HepG2 (cell line): ENCODE results near the gene ZNRF3. TPM values are rescaled to one million over a fixed set of nuclear protein-coding genes. Genes with fewer than 3 reads are reported as not detected.

ENCODE experiments used
- AGO2 ChIP-seq: fragments of 200-400 bp; formaldehyde crosslinking; optimal IDR thresholded peaks from 2 replicates; pipeline ENCODE3; 2017; ENCODE audit warnings: mild to moderate bottlenecking, low read depth, low read length, moderate library complexity
- CEBPB ChIP-seq: IDR thresholded peaks from 2 replicates; pipeline ENCODE4 v1.6.1; 2011; ENCODE audit warnings: low read depth, low read length, improper control_type of control experiment, borderline replicate concordance
- KDM2A ChIP-seq: sonication (generic); formaldehyde crosslinking; IDR thresholded peaks from 2 replicates; pipeline ENCODE4 v1.4.0; 2020; ENCODE audit warnings: low read depth, missing genetic modification reagents, borderline replicate concordance
- KLF13 ChIP-seq: sonication (generic); formaldehyde crosslinking; IDR thresholded peaks from 2 replicates; pipeline ENCODE4 v1.4.0; 2020; ENCODE audit warnings: mild to moderate bottlenecking, missing genetic modification reagents
- MED1 ChIP-seq: sonication (generic); formaldehyde crosslinking; IDR thresholded peaks from 2 replicates; pipeline ENCODE4 v1.4.0; 2020; ENCODE audit warnings: missing genetic modification reagents
- MLLT10 ChIP-seq: sonication (generic); formaldehyde crosslinking; IDR thresholded peaks from 2 replicates; pipeline ENCODE4 v1.4.0; 2020; ENCODE audit warnings: missing genetic modification reagents
- NR2F6 ChIP-seq, 2 experiments: IDR thresholded peaks; 2 replicates each; pipeline ENCODE4 v1.6.1; 2016; ENCODE audit warnings: antibody characterized with exemption in 1 of 2, mild to moderate bottlenecking in 1 of 2
- PITX1 ChIP-seq: sonication (generic); formaldehyde crosslinking; IDR thresholded peaks from 2 replicates; pipeline ENCODE4 v1.5.1; 2020; ENCODE audit warnings: mild to moderate bottlenecking, missing genetic modification reagents
- RCOR2 ChIP-seq: IDR thresholded peaks from 2 replicates; pipeline ENCODE4 v1.6.1; 2016; ENCODE audit warnings: missing biosample characterization, missing genetic modification reagents
- XRCC5 ChIP-seq: fragments of 200-400 bp; formaldehyde crosslinking; optimal IDR thresholded peaks from 2 replicates; pipeline ENCODE3; 2017; ENCODE audit warnings: mild to moderate bottlenecking, low read length
- ZNF503 ChIP-seq: sonication (generic); formaldehyde crosslinking; IDR thresholded peaks from 2 replicates; pipeline ENCODE4 v1.4.0; 2020; ENCODE audit warnings: missing genetic modification reagents
- ZNF672 ChIP-seq: sonication (generic); formaldehyde crosslinking; IDR thresholded peaks from 2 replicates; pipeline ENCODE4 v1.8.1; 2022; ENCODE audit warnings: missing genetic modification reagents
- ZSCAN30 ChIP-seq: sonication (generic); formaldehyde crosslinking; IDR thresholded peaks from 2 replicates; pipeline ENCODE4 v1.5.0; 2020; ENCODE audit warnings: mild to moderate bottlenecking, missing genetic modification reagents
- polyA plus RNA-seq, 8 experiments: library from polyadenylated mRNA; depleted of rRNA in 3 of 8; stranded (reverse) in 7 of 8; unstranded in 1 of 8; fragments of >200 nt; fragmentation: Illumina TruSeq in 4 of 8; extraction: Trizol in 4 of 8; gene quantifications; 2 replicates each; pipeline versions ENCODE4 v1.2.1 to v1.2.3, GENCODE V29; 2011 to 2016; ENCODE audit warnings: low read depth in 4 of 8, missing spikeins in 1 of 8, mixed read lengths in 1 of 8; ENCODE audit not compliant: insufficient read depth in 1 of 8
- total RNA-seq, 5 experiments: library from RNA; depleted of rRNA; stranded (reverse); fragments of >200 nt; fragmentation: Illumina TruSeq; extraction: Trizol; gene quantifications; 2 replicates each; pipeline ENCODE4 v1.2.3, GENCODE V29; 2016; ENCODE audit warnings: low read depth in 1 of 5
- TF ChIP-seq, protein P1 (sequence below): sonication (generic); formaldehyde crosslinking; IDR thresholded peaks from 2 replicates; pipeline ENCODE4 v1.4.0; 2020; ENCODE audit warnings: missing genetic modification reagents
- TF ChIP-seq, protein P2 (sequence below): sonication (generic); formaldehyde crosslinking; IDR thresholded peaks from 2 replicates; pipeline ENCODE4 v1.4.0; 2020; ENCODE audit warnings: missing genetic modification reagents, borderline replicate concordance
- TF ChIP-seq, protein P3 (sequence below): IDR thresholded peaks from 2 replicates; pipeline ENCODE4 v1.4.0; 2020; ENCODE audit warnings: mild to moderate bottlenecking, missing genetic modification reagents
- TF ChIP-seq, protein P4 (sequence below): IDR thresholded peaks from 2 replicates; pipeline ENCODE4 v1.6.1; 2016

ZNRF3 gene
- total and polyA plus RNA-seq, 2 of the 13 experiments (the other 11 are each of a cell fraction or from before 2014, with no cell fraction given) = 20.3 to 36.7 TPM

- TF ChIP-seq KDM2A (CRISPR knock-in tag) = no peak
- TF ChIP-seq ZNF503 = no peak
- TF ChIP-seq AGO2 = peak; percentile 5
- TF ChIP-seq, protein P1, sequence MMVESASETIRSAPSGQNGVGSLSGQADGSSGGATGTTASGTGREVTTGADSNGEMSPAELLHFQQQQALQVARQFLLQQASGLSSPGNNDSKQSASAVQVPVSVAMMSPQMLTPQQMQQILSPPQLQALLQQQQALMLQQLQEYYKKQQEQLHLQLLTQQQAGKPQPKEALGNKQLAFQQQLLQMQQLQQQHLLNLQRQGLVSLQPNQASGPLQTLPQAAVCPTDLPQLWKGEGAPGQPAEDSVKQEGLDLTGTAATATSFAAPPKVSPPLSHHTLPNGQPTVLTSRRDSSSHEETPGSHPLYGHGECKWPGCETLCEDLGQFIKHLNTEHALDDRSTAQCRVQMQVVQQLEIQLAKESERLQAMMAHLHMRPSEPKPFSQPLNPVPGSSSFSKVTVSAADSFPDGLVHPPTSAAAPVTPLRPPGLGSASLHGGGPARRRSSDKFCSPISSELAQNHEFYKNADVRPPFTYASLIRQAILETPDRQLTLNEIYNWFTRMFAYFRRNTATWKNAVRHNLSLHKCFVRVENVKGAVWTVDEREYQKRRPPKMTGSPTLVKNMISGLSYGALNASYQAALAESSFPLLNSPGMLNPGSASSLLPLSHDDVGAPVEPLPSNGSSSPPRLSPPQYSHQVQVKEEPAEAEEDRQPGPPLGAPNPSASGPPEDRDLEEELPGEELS (CRISPR knock-in tag) = peak; percentile 54; the same call in 1 of the 2 replicates
- no peak for TF ChIP-seq ZSCAN30 (CRISPR knock-in tag)
- TF ChIP-seq ZNF672 (CRISPR knock-in tag) = no peak
- TF ChIP-seq CEBPB = no peak
- TF ChIP-seq NR2F6 (IDR thresholded peaks at IDR 0.05) = peak; percentile 77
- TF ChIP-seq NR2F6 (CRISPR knock-in tag; IDR thresholded peaks at IDR 0.05) = peak; percentile 81
- no peak for TF ChIP-seq KLF13
- TF ChIP-seq, protein P2, sequence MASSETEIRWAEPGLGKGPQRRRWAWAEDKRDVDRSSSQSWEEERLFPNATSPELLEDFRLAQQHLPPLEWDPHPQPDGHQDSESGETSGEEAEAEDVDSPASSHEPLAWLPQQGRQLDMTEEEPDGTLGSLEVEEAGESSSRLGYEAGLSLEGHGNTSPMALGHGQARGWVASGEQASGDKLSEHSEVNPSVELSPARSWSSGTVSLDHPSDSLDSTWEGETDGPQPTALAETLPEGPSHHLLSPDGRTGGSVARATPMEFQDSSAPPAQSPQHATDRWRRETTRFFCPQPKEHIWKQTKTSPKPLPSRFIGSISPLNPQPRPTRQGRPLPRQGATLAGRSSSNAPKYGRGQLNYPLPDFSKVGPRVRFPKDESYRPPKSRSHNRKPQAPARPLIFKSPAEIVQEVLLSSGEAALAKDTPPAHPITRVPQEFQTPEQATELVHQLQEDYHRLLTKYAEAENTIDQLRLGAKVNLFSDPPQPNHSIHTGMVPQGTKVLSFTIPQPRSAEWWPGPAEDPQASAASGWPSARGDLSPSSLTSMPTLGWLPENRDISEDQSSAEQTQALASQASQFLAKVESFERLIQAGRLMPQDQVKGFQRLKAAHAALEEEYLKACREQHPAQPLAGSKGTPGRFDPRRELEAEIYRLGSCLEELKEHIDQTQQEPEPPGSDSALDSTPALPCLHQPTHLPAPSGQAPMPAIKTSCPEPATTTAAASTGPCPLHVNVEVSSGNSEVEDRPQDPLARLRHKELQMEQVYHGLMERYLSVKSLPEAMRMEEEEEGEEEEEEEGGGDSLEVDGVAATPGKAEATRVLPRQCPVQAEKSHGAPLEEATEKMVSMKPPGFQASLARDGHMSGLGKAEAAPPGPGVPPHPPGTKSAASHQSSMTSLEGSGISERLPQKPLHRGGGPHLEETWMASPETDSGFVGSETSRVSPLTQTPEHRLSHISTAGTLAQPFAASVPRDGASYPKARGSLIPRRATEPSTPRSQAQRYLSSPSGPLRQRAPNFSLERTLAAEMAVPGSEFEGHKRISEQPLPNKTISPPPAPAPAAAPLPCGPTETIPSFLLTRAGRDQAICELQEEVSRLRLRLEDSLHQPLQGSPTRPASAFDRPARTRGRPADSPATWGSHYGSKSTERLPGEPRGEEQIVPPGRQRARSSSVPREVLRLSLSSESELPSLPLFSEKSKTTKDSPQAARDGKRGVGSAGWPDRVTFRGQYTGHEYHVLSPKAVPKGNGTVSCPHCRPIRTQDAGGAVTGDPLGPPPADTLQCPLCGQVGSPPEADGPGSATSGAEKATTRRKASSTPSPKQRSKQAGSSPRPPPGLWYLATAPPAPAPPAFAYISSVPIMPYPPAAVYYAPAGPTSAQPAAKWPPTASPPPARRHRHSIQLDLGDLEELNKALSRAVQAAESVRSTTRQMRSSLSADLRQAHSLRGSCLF (CRISPR knock-in tag) = no peak
- TF ChIP-seq RCOR2 (CRISPR knock-in tag) = peak; percentile 14; the same call in 1 of the 2 replicates
- TF ChIP-seq, protein P3, sequence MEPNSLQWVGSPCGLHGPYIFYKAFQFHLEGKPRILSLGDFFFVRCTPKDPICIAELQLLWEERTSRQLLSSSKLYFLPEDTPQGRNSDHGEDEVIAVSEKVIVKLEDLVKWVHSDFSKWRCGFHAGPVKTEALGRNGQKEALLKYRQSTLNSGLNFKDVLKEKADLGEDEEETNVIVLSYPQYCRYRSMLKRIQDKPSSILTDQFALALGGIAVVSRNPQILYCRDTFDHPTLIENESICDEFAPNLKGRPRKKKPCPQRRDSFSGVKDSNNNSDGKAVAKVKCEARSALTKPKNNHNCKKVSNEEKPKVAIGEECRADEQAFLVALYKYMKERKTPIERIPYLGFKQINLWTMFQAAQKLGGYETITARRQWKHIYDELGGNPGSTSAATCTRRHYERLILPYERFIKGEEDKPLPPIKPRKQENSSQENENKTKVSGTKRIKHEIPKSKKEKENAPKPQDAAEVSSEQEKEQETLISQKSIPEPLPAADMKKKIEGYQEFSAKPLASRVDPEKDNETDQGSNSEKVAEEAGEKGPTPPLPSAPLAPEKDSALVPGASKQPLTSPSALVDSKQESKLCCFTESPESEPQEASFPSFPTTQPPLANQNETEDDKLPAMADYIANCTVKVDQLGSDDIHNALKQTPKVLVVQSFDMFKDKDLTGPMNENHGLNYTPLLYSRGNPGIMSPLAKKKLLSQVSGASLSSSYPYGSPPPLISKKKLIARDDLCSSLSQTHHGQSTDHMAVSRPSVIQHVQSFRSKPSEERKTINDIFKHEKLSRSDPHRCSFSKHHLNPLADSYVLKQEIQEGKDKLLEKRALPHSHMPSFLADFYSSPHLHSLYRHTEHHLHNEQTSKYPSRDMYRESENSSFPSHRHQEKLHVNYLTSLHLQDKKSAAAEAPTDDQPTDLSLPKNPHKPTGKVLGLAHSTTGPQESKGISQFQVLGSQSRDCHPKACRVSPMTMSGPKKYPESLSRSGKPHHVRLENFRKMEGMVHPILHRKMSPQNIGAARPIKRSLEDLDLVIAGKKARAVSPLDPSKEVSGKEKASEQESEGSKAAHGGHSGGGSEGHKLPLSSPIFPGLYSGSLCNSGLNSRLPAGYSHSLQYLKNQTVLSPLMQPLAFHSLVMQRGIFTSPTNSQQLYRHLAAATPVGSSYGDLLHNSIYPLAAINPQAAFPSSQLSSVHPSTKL (CRISPR knock-in tag) = peak; percentile 61
- TF ChIP-seq MED1 (CRISPR knock-in tag) = peak; percentile 74
- TF ChIP-seq, protein P4, sequence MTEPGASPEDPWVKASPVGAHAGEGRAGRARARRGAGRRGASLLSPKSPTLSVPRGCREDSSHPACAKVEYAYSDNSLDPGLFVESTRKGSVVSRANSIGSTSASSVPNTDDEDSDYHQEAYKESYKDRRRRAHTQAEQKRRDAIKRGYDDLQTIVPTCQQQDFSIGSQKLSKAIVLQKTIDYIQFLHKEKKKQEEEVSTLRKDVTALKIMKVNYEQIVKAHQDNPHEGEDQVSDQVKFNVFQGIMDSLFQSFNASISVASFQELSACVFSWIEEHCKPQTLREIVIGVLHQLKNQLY (CRISPR knock-in tag) = no peak
- no peak for TF ChIP-seq PITX1 (CRISPR knock-in tag)
- no peak for TF ChIP-seq XRCC5
- TF ChIP-seq MLLT10 (CRISPR knock-in tag) = no peak
Measured at GRCh38 chr22:29032014-29032475, 148.7 kb downstream of the ZNRF3 start (continued).
